ENCODE measurements around the gene ITFG1.
"Not testable (repeated sequence)": the region's sequence is repeated elsewhere in the genome, so short reads cannot be mapped to it uniquely, and the experiment has no call there.

Gene ITFG1

DNA sequence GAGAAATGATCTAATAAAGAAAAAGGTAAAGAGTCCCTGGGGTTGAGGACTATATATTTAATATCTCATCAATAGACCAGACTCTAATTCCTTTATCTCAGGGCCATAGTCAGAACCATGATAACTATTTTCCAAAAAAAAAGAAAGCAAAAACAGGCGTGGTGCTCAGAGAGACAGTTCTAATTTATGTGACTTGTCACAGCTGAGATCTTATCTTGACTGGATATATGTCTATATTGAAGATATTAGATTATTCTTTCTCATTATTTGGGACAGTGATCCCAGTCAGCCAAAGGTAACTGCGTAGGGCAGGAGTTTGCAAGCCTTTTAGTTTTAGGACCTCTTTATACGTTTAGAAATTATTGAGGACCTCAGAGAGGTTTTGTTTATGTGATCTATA lies 52.4 kb downstream of the ITFG1 start:
- DNase-seq, result no peak

DNA sequence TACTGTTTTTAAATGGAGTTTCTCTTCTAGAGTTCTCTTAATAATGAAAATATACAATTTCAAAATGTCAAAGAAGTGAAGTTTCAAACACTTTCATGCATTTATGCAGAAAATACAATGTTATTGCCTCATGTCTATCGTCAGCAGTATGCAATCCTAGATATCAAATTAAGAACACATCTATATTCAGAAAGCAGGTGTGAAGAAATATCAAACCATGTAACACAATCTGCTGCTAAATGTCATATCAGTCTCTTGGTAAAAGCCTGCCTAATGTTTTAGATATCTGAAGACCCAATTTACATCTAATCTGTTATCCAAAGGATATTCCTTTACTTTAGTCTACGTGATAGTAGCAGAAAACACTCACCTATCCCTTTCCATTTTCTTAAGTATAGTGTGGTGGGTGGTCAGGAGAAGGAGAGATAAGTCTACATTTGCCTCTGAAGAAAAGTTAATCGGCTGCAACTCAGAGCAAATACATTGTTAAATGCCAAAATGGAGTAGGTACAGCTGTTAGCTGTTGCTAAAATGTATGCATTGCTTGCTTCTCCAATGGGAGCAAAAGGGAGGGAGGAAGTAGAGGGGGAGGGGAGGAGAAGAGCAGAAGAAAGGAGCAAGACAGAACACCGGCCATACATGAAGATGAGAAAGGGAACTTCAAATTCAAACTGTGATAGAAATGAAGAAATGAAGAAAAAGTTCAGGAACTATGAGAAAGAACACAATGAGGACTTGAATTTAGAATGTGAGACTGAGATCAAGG lies 64.9 kb downstream of the ITFG1 start:
- no peak for DNase-seq

- no peak for DNase-seq
Observed at GRCh38 chr16:47392081-47392480, 68.8 kb downstream of the ITFG1 start.

GRCh38 chr16:47388705-47389104 lies 72.2 kb downstream of the ITFG1 start:
- no peak for DNase-seq

GRCh38 chr16:47387026-47387734 lies 73.7 kb downstream of the ITFG1 start:
- no peak for DNase-seq

GRCh38 chr16:47386201-47386718 lies 74.6 kb downstream of the ITFG1 start:
- DNase-seq, result no peak

GRCh38 chr16:47382362-47382761 lies 78.5 kb downstream of the ITFG1 start:
- no peak for DNase-seq

DNA sequence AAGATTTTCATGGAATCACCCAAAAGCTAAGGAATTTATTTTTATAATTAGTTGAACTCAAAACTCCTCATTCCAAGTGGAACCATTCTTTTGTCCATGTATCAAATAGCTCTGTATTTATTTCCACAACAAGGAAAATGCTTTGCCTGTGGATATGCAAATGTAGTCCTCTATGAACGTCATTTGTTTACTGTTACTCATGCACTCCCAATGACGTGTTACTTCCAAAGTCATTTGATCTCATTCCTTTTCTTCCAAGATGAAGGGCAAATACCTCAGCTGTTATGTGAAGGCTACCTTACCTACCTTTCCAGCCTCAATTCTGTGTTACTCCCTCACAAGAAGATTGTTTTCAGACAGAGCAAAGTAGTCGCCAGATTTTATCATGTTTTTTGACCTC lies 83.7 kb downstream of the ITFG1 start:
- DNase-seq, result no peak

DNA sequence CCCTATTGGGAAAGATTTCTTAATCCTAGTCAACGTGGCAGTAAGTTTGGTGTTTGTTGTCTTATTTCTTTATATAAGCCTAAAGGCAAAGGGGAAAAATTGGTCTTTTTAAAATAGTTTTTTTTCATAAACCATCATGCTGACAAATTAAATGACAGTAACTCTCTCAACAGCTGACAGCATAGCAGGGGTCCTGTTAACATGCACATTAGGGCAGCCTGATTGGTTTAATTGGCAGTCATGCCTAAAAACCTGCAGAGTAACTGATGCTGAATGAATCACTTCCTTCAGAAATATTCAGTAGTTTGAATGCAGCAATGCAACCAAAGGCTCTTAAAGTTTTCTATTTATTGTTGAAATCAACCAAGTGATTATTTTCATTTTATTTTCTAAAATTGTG lies 85.4 kb downstream of the ITFG1 start:
- no peak for DNase-seq

- DNase-seq, result no peak
Observed at GRCh38 chr16:47374629-47375028, 86.2 kb downstream of the ITFG1 start.

- DNase-seq, result no peak
Observed at GRCh38 chr16:47371271-47372014, 89.4 kb downstream of the ITFG1 start.

DNA sequence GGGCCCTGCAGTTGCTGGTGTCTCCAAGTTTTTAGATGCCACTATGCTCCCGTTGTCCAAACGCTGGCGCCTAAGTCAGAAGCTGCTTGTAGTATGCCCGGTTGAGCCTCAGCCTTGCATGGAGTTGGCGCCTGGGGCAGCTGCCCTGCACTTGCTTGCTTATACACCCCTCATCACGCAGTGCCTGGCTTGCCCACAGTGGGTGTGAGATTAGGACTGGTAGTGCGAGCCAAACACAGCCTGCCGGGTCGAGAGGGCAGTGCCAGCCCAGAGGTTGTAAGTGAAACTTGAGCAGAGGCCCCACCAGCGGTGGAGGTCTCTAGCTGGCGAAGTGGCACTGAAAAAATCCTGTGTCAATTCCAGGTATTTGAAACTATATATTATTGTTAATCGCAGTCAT lies 90.3 kb downstream of the ITFG1 start:
- no peak for DNase-seq

- no peak for DNase-seq
Observed at GRCh38 chr16:47366228-47366627, 94.6 kb downstream of the ITFG1 start.

DNA sequence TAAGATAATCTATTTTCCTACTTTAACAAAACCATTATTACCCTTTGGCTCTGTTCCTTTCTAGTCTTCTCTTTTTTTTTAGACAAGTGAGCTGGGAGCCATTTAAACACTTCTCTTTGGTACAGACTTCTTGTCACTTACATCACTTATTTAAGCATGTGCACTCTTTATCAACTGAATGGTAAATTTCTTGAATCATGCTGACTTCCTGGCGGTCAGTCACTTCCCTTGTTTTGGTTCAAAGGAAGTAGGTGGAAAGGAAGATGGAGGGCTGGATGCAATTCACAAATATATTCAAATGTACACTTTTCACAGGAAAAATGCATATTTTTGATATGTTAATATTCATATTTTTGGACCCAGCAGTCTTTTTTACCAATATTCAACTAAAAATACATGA lies 97.1 kb downstream of the ITFG1 start:
- DNase-seq, result no peak

DNA sequence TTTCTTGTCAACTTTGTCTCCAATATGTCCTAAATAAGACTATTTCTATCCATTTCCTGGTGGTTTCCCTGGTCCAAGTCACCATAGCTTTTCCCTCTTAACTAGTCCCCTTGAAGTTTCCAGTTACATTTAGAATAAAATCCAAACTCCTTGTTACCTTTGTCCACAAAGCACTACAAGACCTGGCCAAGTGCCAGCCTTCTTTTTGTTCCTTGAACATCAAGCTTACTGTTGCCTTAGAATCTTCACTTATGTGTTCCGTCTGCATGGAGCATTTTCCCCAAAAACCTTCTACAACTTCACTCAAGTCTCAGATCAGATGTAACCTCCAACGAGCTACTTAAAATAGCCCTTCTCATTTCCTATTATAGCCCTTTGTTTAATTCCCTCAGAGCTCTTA lies 101.4 kb downstream of the ITFG1 start:
- DNase-seq, result no peak

DNA sequence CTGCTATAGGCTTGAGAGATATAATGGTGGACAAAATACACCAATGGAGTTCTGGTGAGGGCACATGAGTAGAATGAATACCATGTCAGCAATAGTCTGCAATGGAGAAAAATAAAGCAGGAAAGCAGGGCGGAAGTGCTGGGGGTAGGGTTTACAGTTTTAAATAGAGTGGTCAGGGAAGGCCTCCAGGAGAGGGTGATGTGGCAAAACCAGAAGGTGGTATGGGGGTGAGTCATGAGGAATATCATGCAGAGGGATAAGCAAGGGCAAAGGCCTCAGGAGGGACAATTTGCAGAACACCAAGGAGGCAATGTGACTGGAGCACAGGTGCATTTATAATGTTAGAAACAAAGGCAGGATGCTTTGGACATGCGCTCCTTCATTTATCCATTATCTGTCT lies 102.0 kb downstream of the ITFG1 start:
- no peak for DNase-seq

GRCh38 chr16:47349029-47349428 lies 111.8 kb downstream of the ITFG1 start:
- DNase-seq, result not testable (repeated sequence)

DNA sequence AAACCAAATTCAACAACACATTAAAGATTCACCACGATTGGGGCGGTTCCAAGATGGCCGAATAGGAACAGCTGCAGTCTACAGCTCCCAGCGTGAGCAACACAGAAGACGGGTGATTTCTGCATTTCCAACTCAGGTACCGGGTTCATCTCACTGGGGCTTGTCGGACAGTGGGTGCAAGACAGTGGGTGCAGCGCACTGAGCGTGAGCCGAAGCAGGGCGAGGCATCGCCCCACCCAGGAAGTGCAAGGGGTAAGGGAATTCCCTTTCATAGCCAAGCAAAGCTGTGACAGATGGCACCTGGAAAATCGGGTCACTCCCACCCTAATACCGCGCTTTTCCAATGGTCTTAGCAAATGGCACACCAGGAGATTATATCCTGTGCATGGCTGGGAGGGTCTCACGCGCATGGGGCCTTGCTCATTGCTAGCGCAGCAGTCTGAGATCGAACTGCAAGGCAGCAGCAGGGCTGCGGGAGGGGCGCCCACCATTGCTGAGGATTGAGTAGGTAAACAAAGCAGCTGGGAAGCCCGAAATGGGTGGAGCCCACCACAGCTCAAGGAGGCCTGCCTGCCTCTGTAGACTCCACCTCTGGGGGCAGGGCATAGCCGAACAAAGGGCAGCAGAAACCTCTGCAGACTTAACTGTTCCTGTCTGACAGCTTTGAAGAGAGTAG lies 113.7 kb downstream of the ITFG1 start:
- DNase-seq, result not testable (repeated sequence)

GRCh38 chr16:47342055-47342454 lies 118.8 kb downstream of the ITFG1 start:
- DNase-seq, result no peak

GRCh38 chr16:47330562-47330961 lies 130.3 kb downstream of the ITFG1 start:
- DNase-seq, result not testable (repeated sequence)

GRCh38 chr16:47324309-47324708 lies 136.6 kb downstream of the ITFG1 start:
- not testable (repeated sequence) for DNase-seq

- no peak for DNase-seq
Observed at GRCh38 chr16:47323241-47323640, 137.6 kb downstream of the ITFG1 start.

Data from cortex of kidney (tissue), 1 donor.